ENCODE results near the gene AUTS2. TPM values are rescaled to one million over a fixed set of nuclear protein-coding genes. Genes with fewer than 3 reads are reported as not detected.

The AUTS2 gene
- total and polyA plus RNA-seq, 10 of the 15 experiments (the other 5 are each of a cell fraction or from before 2014, with no cell fraction given), result 6.4 to 55.6 (median 21.6) TPM

- in situ Hi-C loops (cut with MboI), result no loop called here
Observed at GRCh38 chr7:70270149-70270548, 671.9 kb downstream of the AUTS2 start.

More at GRCh38 chr7:70270149-70270548, 671.9 kb downstream of the AUTS2 start:
- no peaks in the 10 kb centered on the region for H3K36me3 ChIP-seq (ENCODE audit: control insufficient read depth in 2 of 2, insufficient read depth in 2 of 2, low read length in 1 of 2)
- SMC1A ChIA-PET (ENCODE audit: uncharacterized antibody, unreplicated experiment), result no interaction called here
- CTCF ChIA-PET, result no interaction called here
- intact Hi-C loops (cut with micrococcal nuclease; ENCODE audit: unreplicated experiment), result no loop called here
- no peaks in the 10 kb centered on the region for H4K20me1 ChIP-seq (ENCODE audit: control insufficient read depth, insufficient read depth)
- WGBS (ENCODE audit: insufficient coverage, insufficient replicate concordance, low lambda C conversion rate, missing lambda C conversion rate), result 35% methylated on average over 1 of the region's 1 CpG
- ATAC-seq (no peak), FAIRE-seq (no peak), DNase-seq (ENCODE audit: low read depth, low spot score) (no peak)
- TF ChIP-seq BRCA1 (IDR thresholded peaks at IDR 0.05; ENCODE audit: low read depth, low read length) (no peak), SKIL (IDR thresholded peaks at IDR 0.05; ENCODE audit: low read depth, poor library complexity, severe bottlenecking) (no peak), CHD2 (IDR thresholded peaks at IDR 0.05; ENCODE audit: borderline replicate concordance, low read depth, low read length) (no peak), MXI1 (IDR thresholded peaks at IDR 0.05; ENCODE audit: low read depth, low read length) (no peak), FOS (IDR thresholded peaks at IDR 0.05; ENCODE audit: borderline replicate concordance, extremely low read depth, insufficient read length) (no peak)
- no peak overlapping the region for H3K4me2 ChIP-seq (ENCODE audit: control insufficient read depth, insufficient read depth)
- no peak overlapping the region for H3K9ac ChIP-seq (ENCODE audit: control insufficient read depth, insufficient read depth, low read length)
- H3K4me3 ChIP-seq, result no peak overlapping the region
- no peaks in the 10 kb centered on the region for H3K9me3 ChIP-seq (replicated peaks; ENCODE audit: control insufficient read depth, insufficient read depth, low read length)
- H2AFZ ChIP-seq (ENCODE audit: control insufficient read depth, low read depth, low read length), result no peak overlapping the region
- no peaks in the 10 kb centered on the region for H3K27me3 ChIP-seq (replicated peaks in 1 of 2; ENCODE audit: control insufficient read depth in 2 of 2, insufficient read depth in 2 of 2, low read length in 1 of 2)
- no peaks in the 10 kb centered on the region for H3K79me2 ChIP-seq (ENCODE audit: control insufficient read depth, insufficient read depth, low read length)
- no peak overlapping the region for H3K27ac ChIP-seq (ENCODE audit: control insufficient read depth, insufficient read depth)
- no peaks in the 10 kb centered on the region for H3K4me1 ChIP-seq (ENCODE audit: control insufficient read depth, insufficient read depth, low read length)
- RAD21 ChIA-PET (ENCODE audit: unreplicated experiment), result no interaction called here
- no TSS peak for BruUV-seq (replicated peaks)
- POLR2A ChIA-PET, result no interaction called here

Data from GM12878 (cell line).